Activated CD4-positive, alpha-beta T cell treated with anti-CD3 and anti-CD28 coated beads for 36 hours (primary cell): ENCODE results near the gene FEN1. TPM values are rescaled to one million over a fixed set of nuclear protein-coding genes. Genes with fewer than 3 reads are reported as not detected.

Experiments
- ATAC-seq: fragments of 200-7000 bp; cut with Tn5 transposase; one replicate; pipeline ENCODE4 v1.10.0; 2021; ENCODE audit warnings: mild to moderate bottlenecking, moderate library complexity
- CTCF ChIA-PET: fragments of 350-600 bp; sonication (Branson Sonifier 250); formaldehyde crosslinking; loops from one replicate; lab custom pipeline; 2021; ENCODE audit warnings: antibody characterized with exemption; lab: Charles Lee
- POLR2A ChIA-PET: fragments of 350-600 bp; sonication (Branson Sonifier 250); formaldehyde crosslinking; loops from one replicate; lab custom pipeline; 2021; ENCODE audit warnings: antibody characterized with exemption, inconsistent platforms; lab: Charles Lee
- DNase-seq: peaks from one replicate; pipeline ENCODE4 v3.0.0-alpha.2; 2020
- H3K27ac Mint-ChIP-seq: one replicate; pipeline ENCODE4 v1.8.0; 2021; ENCODE audit warnings: mixed read lengths
- H3K27me3 Mint-ChIP-seq: one replicate; pipeline ENCODE4 v1.8.0; 2021; ENCODE audit warnings: mixed read lengths
- H3K36me3 Mint-ChIP-seq: one replicate; pipeline ENCODE4 v1.8.0; 2021; ENCODE audit warnings: low read depth, mixed read lengths
- H3K4me1 Mint-ChIP-seq: one replicate; pipeline ENCODE4 v1.8.0; 2021; ENCODE audit warnings: mixed read lengths
- H3K4me3 Mint-ChIP-seq: one replicate; pipeline ENCODE4 v1.8.0; 2021; ENCODE audit warnings: mild to moderate bottlenecking, moderate library complexity, mixed read lengths
- H3K9me3 Mint-ChIP-seq: one replicate; pipeline ENCODE4 v1.8.0; 2021; ENCODE audit warnings: low read depth, mixed read lengths
- intact Hi-C, 2 experiments: fragments of 100-400 bp; cut with DNase I in 1 of 2; cut with micrococcal nuclease in 1 of 2; formaldehyde crosslinking; loops; one replicate each; pipeline versions ENCODE4 v1.14.2 to v1.15.1; 2022 to 2024; cut with DNase I, micrococcal nuclease
- total RNA-seq, 2 experiments: library from RNA; stranded (reverse); gene quantifications; one replicate each; pipeline ENCODE4 v1.2.3, GENCODE V29; 2021

Gene FEN1
- total RNA-seq, 2 experiments from 2014 or later = 70.0 to 108 TPM

GRCh38 chr11:61778357-61778886 is 14.3 kb upstream of the FEN1 start:
- Mint-ChIP-seq H3K9me3 (no peaks in the 10 kb centered on the region), H3K27ac (no peak overlapping the region), H3K4me1 (peaks cover 11% of the 10 kb centered on the region), H3K36me3 (no peaks in the 10 kb centered on the region), H3K27me3 (peaks cover 5% of the 10 kb centered on the region), H3K4me3 (no peak overlapping the region)
- intact Hi-C loops = no loop called here
- POLR2A ChIA-PET = no interaction called here
- DNase-seq (no peak), ATAC-seq (no peak)
- CTCF ChIA-PET = interaction anchor here (1.1 kb wide), 1 partner anchor 45 kb away, joined by 3 read pairs; no protein-coding TSS in a partner anchor

GRCh38 chr11:61778920-61779650 is 13.6 kb upstream of the FEN1 start:
- no peaks in the 10 kb centered on the region for H3K9me3 Mint-ChIP-seq
- H3K27me3 Mint-ChIP-seq = peaks cover 5% of the 10 kb centered on the region
- DNase-seq = no peak
- H3K27ac Mint-ChIP-seq = no peak overlapping the region
- ChIA-PET POLR2A (no interaction called here), CTCF (interaction anchor here (0.9 to 1.1 kb wide), 2 partner anchors 45 to 46 kb away, joined by 3 read pairs; no protein-coding TSS in a partner anchor)
- H3K4me3 Mint-ChIP-seq = no peak overlapping the region
- no peak for ATAC-seq
- peaks cover 3% of the 10 kb centered on the region for H3K36me3 Mint-ChIP-seq
- peaks cover 11% of the 10 kb centered on the region for H3K4me1 Mint-ChIP-seq
- intact Hi-C loops = no loop called here

- H3K36me3 Mint-ChIP-seq = peaks cover 4% of the 10 kb centered on the region
- H3K27me3 Mint-ChIP-seq = peaks cover 5% of the 10 kb centered on the region
- H3K27ac Mint-ChIP-seq = no peak overlapping the region
- ATAC-seq = no peak
- H3K4me3 Mint-ChIP-seq = no peak overlapping the region
- CTCF ChIA-PET = interaction anchor here (0.9 kb wide), 1 partner anchor 47 kb away, joined by 3 read pairs; no protein-coding TSS in a partner anchor
- H3K9me3 Mint-ChIP-seq = no peaks in the 10 kb centered on the region
- POLR2A ChIA-PET = no interaction called here
- no peak for DNase-seq
- peaks cover 11% of the 10 kb centered on the region for H3K4me1 Mint-ChIP-seq
- intact Hi-C loops = no loop called here
These were observed 12.8 kb upstream of the FEN1 start for GRCh38 chr11:61779666-61780525.

- H3K4me3 Mint-ChIP-seq = no peak overlapping the region
- ATAC-seq (no peak), DNase-seq (no peak)
- POLR2A ChIA-PET = no interaction called here
- H3K9me3 Mint-ChIP-seq = no peaks in the 10 kb centered on the region
- CTCF ChIA-PET = interaction anchor here (3.1 kb wide), 1 partner anchor 17 kb away, joined by 14 read pairs; no protein-coding TSS in a partner anchor
- intact Hi-C loops = no loop called here
- H3K27me3 Mint-ChIP-seq = peaks cover 5% of the 10 kb centered on the region
- H3K36me3 Mint-ChIP-seq = peaks cover 4% of the 10 kb centered on the region
- no peak overlapping the region for H3K27ac Mint-ChIP-seq
- peaks cover 11% of the 10 kb centered on the region for H3K4me1 Mint-ChIP-seq
These were observed 12.0 kb upstream of the FEN1 start for GRCh38 chr11:61780581-61781162.

- no peak for ATAC-seq
- Mint-ChIP-seq H3K27ac (no peak overlapping the region), H3K27me3 (peaks cover 5% of the 10 kb centered on the region), H3K4me1 (peaks cover 10% of the 10 kb centered on the region), H3K4me3 (no peak overlapping the region), H3K36me3 (peaks cover 4% of the 10 kb centered on the region), H3K9me3 (no peaks in the 10 kb centered on the region)
- DNase-seq = no peak
- intact Hi-C loops = no loop called here
- ChIA-PET CTCF (interaction anchor here (1.0 to 3.1 kb wide), 2 partner anchors 10 to 16 kb away, joined by 3 to 14 read pairs; no protein-coding TSS in a partner anchor), POLR2A (interaction anchor here (1.0 kb wide), 1 partner anchor 11 kb away, joined by 3 read pairs; the partner anchor contains the start of gene FEN1)
These were observed 11.1 kb upstream of the FEN1 start for GRCh38 chr11:61781585-61781984.

GRCh38 chr11:61782299-61782698 is 10.4 kb upstream of the FEN1 start:
- POLR2A ChIA-PET = interaction anchor here (0.7 to 1.0 kb wide), 2 partner anchors 11 to 1144 kb away, joined by 3 read pairs; partner anchors contain the start of gene FEN1
- ATAC-seq (no peak), DNase-seq (no peak)
- Mint-ChIP-seq H3K4me3 (no peak overlapping the region), H3K9me3 (no peaks in the 10 kb centered on the region), H3K36me3 (peaks cover 4% of the 10 kb centered on the region), H3K27ac (no peak overlapping the region), H3K27me3 (peaks cover 5% of the 10 kb centered on the region), H3K4me1 (peaks cover 5% of the 10 kb centered on the region)
- CTCF ChIA-PET = interaction anchor here (1.0 to 3.1 kb wide), 2 partner anchors 10 to 15 kb away, joined by 3 to 14 read pairs; no protein-coding TSS in a partner anchor
- intact Hi-C loops = no loop called here

GRCh38 chr11:61782841-61783240 is 9.9 kb upstream of the FEN1 start:
- ChIA-PET CTCF (interaction anchor here (0.5 to 3.1 kb wide), 3 partner anchors 11 to 776 kb away, joined by 3 to 14 read pairs (median 3); no protein-coding TSS in a partner anchor), POLR2A (interaction anchor here (0.7 kb wide), 1 partner anchor 1144 kb away, joined by 3 read pairs; no protein-coding TSS in a partner anchor)
- intact Hi-C loops = no loop called here
- Mint-ChIP-seq H3K36me3 (peaks cover 4% of the 10 kb centered on the region), H3K9me3 (no peaks in the 10 kb centered on the region), H3K4me3 (no peak overlapping the region), H3K27ac (no peak overlapping the region), H3K27me3 (peaks cover 4% of the 10 kb centered on the region), H3K4me1 (peaks cover 2% of the 10 kb centered on the region)
- DNase-seq (no peak), ATAC-seq (no peak)

GRCh38 chr11:61783717-61784505 is 8.8 kb upstream of the FEN1 start:
- no peaks in the 10 kb centered on the region for H3K9me3 Mint-ChIP-seq
- H3K4me3 Mint-ChIP-seq = no peak overlapping the region
- ATAC-seq = no peak
- DNase-seq = no peak
- no peak overlapping the region for H3K27ac Mint-ChIP-seq
- no peaks in the 10 kb centered on the region for H3K4me1 Mint-ChIP-seq
- intact Hi-C loops = no loop called here
- H3K36me3 Mint-ChIP-seq = peaks cover 9% of the 10 kb centered on the region
- no peaks in the 10 kb centered on the region for H3K27me3 Mint-ChIP-seq
- CTCF ChIA-PET = interaction anchor here (0.6 to 1.5 kb wide), 2 partner anchors 13 to 83 kb away, joined by 3 read pairs; no protein-coding TSS in a partner anchor
- POLR2A ChIA-PET = no interaction called here

GRCh38 chr11:61784506-61784805 is 8.3 kb upstream of the FEN1 start:
- Mint-ChIP-seq H3K36me3 (peaks cover 15% of the 10 kb centered on the region), H3K9me3 (no peaks in the 10 kb centered on the region), H3K4me1 (no peaks in the 10 kb centered on the region), H3K27me3 (no peaks in the 10 kb centered on the region), H3K4me3 (no peak overlapping the region), H3K27ac (no peak overlapping the region)
- DNase-seq (no peak), ATAC-seq (no peak)
- intact Hi-C loops = no loop called here
- ChIA-PET POLR2A (no interaction called here), CTCF (interaction anchor here (0.6 to 1.5 kb wide), 2 partner anchors 12 to 82 kb away, joined by 3 read pairs; no protein-coding TSS in a partner anchor)

GRCh38 chr11:61785837-61786402 is 6.8 kb upstream of the FEN1 start:
- peaks cover 22% of the 10 kb centered on the region for H3K36me3 Mint-ChIP-seq
- no peak overlapping the region for H3K27ac Mint-ChIP-seq
- no peaks in the 10 kb centered on the region for H3K27me3 Mint-ChIP-seq
- ATAC-seq (no peak), DNase-seq (no peak)
- CTCF ChIA-PET = interaction anchor here (0.6 to 2.8 kb wide), 3 partner anchors 11 to 154 kb away, joined by 3 to 17 read pairs (median 3); no protein-coding TSS in a partner anchor
- peaks cover 8% of the 10 kb centered on the region for H3K4me1 Mint-ChIP-seq
- no peak overlapping the region for H3K4me3 Mint-ChIP-seq
- intact Hi-C loops = no loop called here
- H3K9me3 Mint-ChIP-seq = no peaks in the 10 kb centered on the region
- POLR2A ChIA-PET = no interaction called here
